Measurements from ENCODE around the gene XPO4. TPM values are rescaled to one million over a fixed set of nuclear protein-coding genes. Genes with fewer than 3 reads are reported as not detected.

The XPO4 gene
- total RNA-seq, 1 experiment from 2014 or later: 34.1 TPM

- no peaks in the 10 kb centered on the region for H3K27me3 ChIP-seq (ENCODE audit: insufficient read depth, low read length)
- Mint-ChIP-seq H3K4me1 (peaks cover 0 to 5% of the 10 kb centered on the region in 2 experiments; a peak in 1 of 4 replicates), H3K9me3 (no peaks in the 10 kb centered on the region), H3K4me3 (no peak overlapping the region), H3K36me3 (ENCODE audit: insufficient read depth in 1 of 3, low read depth in 3 of 3) (peaks cover 12 to 28% (median 20%) of the 10 kb centered on the region in 3 experiments; a peak in 6 of 7 replicates), H3K27me3 (ENCODE audit: low read depth) (no peaks in the 10 kb centered on the region), H3K27ac (no peak overlapping the region)
- H4K91ac ChIP-seq (ENCODE audit: insufficient read length, low read depth, low read length): no peak overlapping the region
- H3K9me3 ChIP-seq (ENCODE audit: control insufficient read depth, low read depth, low read length): no peaks in the 10 kb centered on the region
- H3K79me2 ChIP-seq (ENCODE audit: insufficient read depth, low read length): no peaks in the 10 kb centered on the region
- H3K4me1 ChIP-seq (ENCODE audit: insufficient read depth, low read length): no peaks in the 10 kb centered on the region
- H3K4me2 ChIP-seq (ENCODE audit: insufficient read depth, insufficient read length, low read length): no peak overlapping the region
- no peak overlapping the region for H3K23ac ChIP-seq (ENCODE audit: insufficient read length, low read depth, low read length)
- no peak overlapping the region for H2BK12ac ChIP-seq (ENCODE audit: insufficient read length, low read depth, low read length)
- H3K56ac ChIP-seq (ENCODE audit: insufficient read length, low read depth, low read length): no peak overlapping the region
- no peak overlapping the region for H3K4ac ChIP-seq (ENCODE audit: low read depth, low read length)
- H2AFZ ChIP-seq (ENCODE audit: low read length): no peak overlapping the region
- DNase-seq: no peak
- no peak overlapping the region for H3T11ph ChIP-seq (ENCODE audit: low read length)
- no peaks in the 10 kb centered on the region for H4K20me1 ChIP-seq (ENCODE audit: control insufficient read depth, insufficient read depth, insufficient read length)
- H3K9ac ChIP-seq (ENCODE audit: extremely low read depth, insufficient read length, low read length): no peak overlapping the region
- TF ChIP-seq CTCF (conservative IDR thresholded peaks at IDR 0.05): no peak
- H4K5ac ChIP-seq (ENCODE audit: insufficient read length, low read depth, low read length): no peak overlapping the region
- WGBS (ENCODE audit: extremely low coverage, insufficient read length, low lambda C conversion rate): no CpG with 5 or more reads among the region's 6 CpGs
- H2BK20ac ChIP-seq (ENCODE audit: low read depth, low read length, poor library complexity, severe bottlenecking): no peak overlapping the region
- H2BK5ac ChIP-seq (ENCODE audit: insufficient read length, low read length): no peak overlapping the region
- no peaks in the 10 kb centered on the region for H3K79me1 ChIP-seq (ENCODE audit: insufficient read depth, low read depth, low read length, poor library complexity, severe bottlenecking)
- no peak overlapping the region for H2BK15ac ChIP-seq (ENCODE audit: low read depth, low read length)
- H2AK5ac ChIP-seq (ENCODE audit: insufficient read length, low read length): no peak overlapping the region
- no peak overlapping the region for H3K27ac ChIP-seq (ENCODE audit: insufficient read length, low read depth, low read length)
- H3K14ac ChIP-seq (ENCODE audit: insufficient read depth, low read length): no peak overlapping the region
- H3K18ac ChIP-seq (ENCODE audit: insufficient read length, low read depth, low read length): no peak overlapping the region
- no peak overlapping the region for H2BK120ac ChIP-seq (ENCODE audit: low read depth, low read length, poor library complexity, severe bottlenecking)
- H4K8ac ChIP-seq (replicated peaks; ENCODE audit: insufficient read length, low read depth, low read length): no peak overlapping the region
- H3K23me2 ChIP-seq (ENCODE audit: insufficient read length, low read depth, low read length, poor library complexity, severe bottlenecking): no peaks in the 10 kb centered on the region
Measured at GRCh38 chr13:20843166-20843565, 59.4 kb downstream of the XPO4 start.

All from H9 (cell line).